Measurements from ENCODE around the gene IQCB1. TPM values are rescaled to one million over a fixed set of nuclear protein-coding genes. Genes with fewer than 3 reads are reported as not detected.
A peak's percentile ranks its signal among the peaks of the same experiment; 100 is the strongest.
"Not testable (repeated sequence)": the region's sequence is repeated elsewhere in the genome, so short reads cannot be mapped to it uniquely, and the experiment has no call there.

IQCB1 gene
- polyA plus RNA-seq (2013, experiment 1 of 4), result 65.8 TPM
- 64.7 TPM for polyA plus RNA-seq (2013, experiment 2 of 4)
- 52.5 TPM for polyA plus RNA-seq (2013, experiment 3 of 4)
- polyA plus RNA-seq (2013, experiment 4 of 4), result 55.9 TPM

- H3K4me1 ChIP-seq (ENCODE audit: control insufficient read depth, insufficient read depth, low read length), result no peaks in the 10 kb centered on the region
- H3K36me3 ChIP-seq (ENCODE audit: control insufficient read depth, insufficient read depth, low read length), result peaks cover 12% of the 10 kb centered on the region
- peaks cover 13% of the 10 kb centered on the region for H3K27me3 ChIP-seq (ENCODE audit: control insufficient read depth, insufficient read depth, low read length, poor library complexity, severe bottlenecking)
- no peaks in the 10 kb centered on the region for H3K9me3 ChIP-seq (ENCODE audit: control insufficient read depth, low read length)
- WGBS, 2 experiments, result 0 to 1% methylated on average over 54 of the region's 54 CpGs
- H3K4me3 ChIP-seq (ENCODE audit: insufficient read depth, low read depth, low read length), result peak within 1 kb of the TSS; percentile 77
- no peak within 1 kb of the TSS for H3K27ac ChIP-seq (ENCODE audit: insufficient read depth, low read depth, low read length, poor library complexity, severe bottlenecking)
Measured at GRCh38 chr3:121834671-121835464, at the start of gene IQCB1, which contains the start of gene EAF2. TSS of gene IQCB1 (minus strand) at chr3:121835060. CDS start at chr3:121828960, 6,100 bp downstream. TSS of gene EAF2 (plus strand) at chr3:121835209. CDS start at chr3:121835286, 77 bp downstream.

GRCh38 chr3:121883507-121883906, 48.6 kb upstream of the IQCB1 start:
- 16 to 20% methylated on average over 1 of the region's 1 CpG for WGBS, 2 experiments

GRCh38 chr3:121878411-121878810, 43.6 kb upstream of the IQCB1 start:
- WGBS, 2 experiments, result 90 to 91% methylated on average over 1 of the region's 1 CpG
- Histone ChIP-seq H3K27ac (ENCODE audit: insufficient read depth, low read depth, low read length, poor library complexity, severe bottlenecking) (no peak overlapping the region), H3K4me3 (ENCODE audit: insufficient read depth, low read depth, low read length) (no peak overlapping the region)

More at GRCh38 chr3:121883507-121883906, 48.6 kb upstream of the IQCB1 start:
- no peak overlapping the region for H3K4me3 ChIP-seq (ENCODE audit: insufficient read depth, low read depth, low read length)
- H3K36me3 ChIP-seq (ENCODE audit: control insufficient read depth, insufficient read depth, low read length), result no peaks in the 10 kb centered on the region
- H3K27me3 ChIP-seq (ENCODE audit: control insufficient read depth, insufficient read depth, low read length, poor library complexity, severe bottlenecking), result no peaks in the 10 kb centered on the region
- H3K4me1 ChIP-seq (ENCODE audit: control insufficient read depth, insufficient read depth, low read length), result no peaks in the 10 kb centered on the region
- H3K9me3 ChIP-seq (ENCODE audit: control insufficient read depth, low read length), result no peaks in the 10 kb centered on the region
- no peak overlapping the region for H3K27ac ChIP-seq (ENCODE audit: insufficient read depth, low read depth, low read length, poor library complexity, severe bottlenecking)

GRCh38 chr3:121871430-121871829, 36.6 kb upstream of the IQCB1 start:
- H3K27ac ChIP-seq (ENCODE audit: insufficient read depth, low read depth, low read length, poor library complexity, severe bottlenecking), result no peak overlapping the region
- no peak overlapping the region for H3K4me3 ChIP-seq (ENCODE audit: insufficient read depth, low read depth, low read length)
- 93 to 95% methylated on average over 1 of the region's 1 CpG for WGBS, 2 experiments

More at GRCh38 chr3:121878411-121878810, 43.6 kb upstream of the IQCB1 start:
- no peaks in the 10 kb centered on the region for H3K9me3 ChIP-seq (ENCODE audit: control insufficient read depth, low read length)
- no peaks in the 10 kb centered on the region for H3K4me1 ChIP-seq (ENCODE audit: control insufficient read depth, insufficient read depth, low read length)
- H3K27me3 ChIP-seq (ENCODE audit: control insufficient read depth, insufficient read depth, low read length, poor library complexity, severe bottlenecking), result no peaks in the 10 kb centered on the region
- H3K36me3 ChIP-seq (ENCODE audit: control insufficient read depth, insufficient read depth, low read length), result no peaks in the 10 kb centered on the region

GRCh38 chr3:121870717-121871116, 35.9 kb upstream of the IQCB1 start:
- Histone ChIP-seq H3K27me3 (ENCODE audit: control insufficient read depth, insufficient read depth, low read length, poor library complexity, severe bottlenecking) (no peaks in the 10 kb centered on the region), H3K27ac (ENCODE audit: insufficient read depth, low read depth, low read length, poor library complexity, severe bottlenecking) (no peak overlapping the region), H3K36me3 (ENCODE audit: control insufficient read depth, insufficient read depth, low read length) (no peaks in the 10 kb centered on the region), H3K9me3 (ENCODE audit: control insufficient read depth, low read length) (no peaks in the 10 kb centered on the region), H3K4me1 (ENCODE audit: control insufficient read depth, insufficient read depth, low read length) (no peaks in the 10 kb centered on the region), H3K4me3 (ENCODE audit: insufficient read depth, low read depth, low read length) (no peak overlapping the region)

More at GRCh38 chr3:121871430-121871829, 36.6 kb upstream of the IQCB1 start:
- Histone ChIP-seq H3K4me1 (ENCODE audit: control insufficient read depth, insufficient read depth, low read length) (no peaks in the 10 kb centered on the region), H3K9me3 (ENCODE audit: control insufficient read depth, low read length) (no peaks in the 10 kb centered on the region), H3K27me3 (ENCODE audit: control insufficient read depth, insufficient read depth, low read length, poor library complexity, severe bottlenecking) (no peaks in the 10 kb centered on the region), H3K36me3 (ENCODE audit: control insufficient read depth, insufficient read depth, low read length) (no peaks in the 10 kb centered on the region)

GRCh38 chr3:121869736-121870135, 34.9 kb upstream of the IQCB1 start:
- Histone ChIP-seq H3K36me3 (ENCODE audit: control insufficient read depth, insufficient read depth, low read length) (no peaks in the 10 kb centered on the region), H3K4me1 (ENCODE audit: control insufficient read depth, insufficient read depth, low read length) (no peaks in the 10 kb centered on the region), H3K27me3 (ENCODE audit: control insufficient read depth, insufficient read depth, low read length, poor library complexity, severe bottlenecking) (no peaks in the 10 kb centered on the region), H3K27ac (ENCODE audit: insufficient read depth, low read depth, low read length, poor library complexity, severe bottlenecking) (no peak overlapping the region), H3K9me3 (ENCODE audit: control insufficient read depth, low read length) (no peaks in the 10 kb centered on the region), H3K4me3 (ENCODE audit: insufficient read depth, low read depth, low read length) (no peak overlapping the region)
- WGBS, 2 experiments, result 89 to 92% methylated on average over 1 of the region's 2 CpGs

GRCh38 chr3:121863801-121864200, 28.9 kb upstream of the IQCB1 start:
- H3K27me3 ChIP-seq (ENCODE audit: control insufficient read depth, insufficient read depth, low read length, poor library complexity, severe bottlenecking), result no peaks in the 10 kb centered on the region
- no peak overlapping the region for H3K27ac ChIP-seq (ENCODE audit: insufficient read depth, low read depth, low read length, poor library complexity, severe bottlenecking)
- H3K4me1 ChIP-seq (ENCODE audit: control insufficient read depth, insufficient read depth, low read length), result no peaks in the 10 kb centered on the region
- H3K9me3 ChIP-seq (ENCODE audit: control insufficient read depth, low read length), result no peaks in the 10 kb centered on the region
- no peak overlapping the region for H3K4me3 ChIP-seq (ENCODE audit: insufficient read depth, low read depth, low read length)
- no peaks in the 10 kb centered on the region for H3K36me3 ChIP-seq (ENCODE audit: control insufficient read depth, insufficient read depth, low read length)

- H3K4me1 ChIP-seq (ENCODE audit: control insufficient read depth, insufficient read depth, low read length), result not testable (repeated sequence)
- WGBS, 2 experiments, result 94 to 96% methylated on average over 9 of the region's 9 CpGs
Measured at GRCh38 chr3:121863247-121863646, 28.4 kb upstream of the IQCB1 start.

GRCh38 chr3:121857778-121858177, 22.9 kb upstream of the IQCB1 start:
- not testable (repeated sequence) for H3K27ac ChIP-seq (ENCODE audit: insufficient read depth, low read depth, low read length, poor library complexity, severe bottlenecking); H3K27me3 ChIP-seq (ENCODE audit: control insufficient read depth, insufficient read depth, low read length, poor library complexity, severe bottlenecking); H3K9me3 ChIP-seq (ENCODE audit: control insufficient read depth, low read length); H3K36me3 ChIP-seq (ENCODE audit: control insufficient read depth, insufficient read depth, low read length); H3K4me3 ChIP-seq (ENCODE audit: insufficient read depth, low read depth, low read length); H3K4me1 ChIP-seq (ENCODE audit: control insufficient read depth, insufficient read depth, low read length)
- 82 to 95% methylated on average over 2 to 4 of the region's 5 CpGs for WGBS, 2 experiments

More at GRCh38 chr3:121863247-121863646, 28.4 kb upstream of the IQCB1 start:
- not testable (repeated sequence) for H3K27ac ChIP-seq (ENCODE audit: insufficient read depth, low read depth, low read length, poor library complexity, severe bottlenecking); H3K9me3 ChIP-seq (ENCODE audit: control insufficient read depth, low read length); H3K36me3 ChIP-seq (ENCODE audit: control insufficient read depth, insufficient read depth, low read length); H3K27me3 ChIP-seq (ENCODE audit: control insufficient read depth, insufficient read depth, low read length, poor library complexity, severe bottlenecking); H3K4me3 ChIP-seq (ENCODE audit: insufficient read depth, low read depth, low read length)

- Histone ChIP-seq H3K27ac (ENCODE audit: insufficient read depth, low read depth, low read length, poor library complexity, severe bottlenecking) (no peak overlapping the region), H3K4me1 (ENCODE audit: control insufficient read depth, insufficient read depth, low read length) (no peaks in the 10 kb centered on the region), H3K27me3 (ENCODE audit: control insufficient read depth, insufficient read depth, low read length, poor library complexity, severe bottlenecking) (no peaks in the 10 kb centered on the region), H3K4me3 (ENCODE audit: insufficient read depth, low read depth, low read length) (no peak overlapping the region), H3K9me3 (ENCODE audit: control insufficient read depth, low read length) (no peaks in the 10 kb centered on the region), H3K36me3 (ENCODE audit: control insufficient read depth, insufficient read depth, low read length) (no peaks in the 10 kb centered on the region)
- WGBS, 2 experiments, result 40 to 51% methylated on average over 3 to 5 of the region's 5 CpGs
Measured at GRCh38 chr3:121855555-121855954, 20.7 kb upstream of the IQCB1 start.

Measured in ectodermal cell (in vitro differentiated cells).